ENCODE measurements around the gene MICA.
"Not testable (repeated sequence)": the region's sequence is repeated elsewhere in the genome, so short reads cannot be mapped to it uniquely, and the experiment has no call there.

- peak in 1 of 7 experiments; percentile 30 for TF ChIP-seq CTCF (IDR thresholded peaks at IDR 0.05)
- not testable (repeated sequence) for TF ChIP-seq POLR2A (IDR thresholded peaks at IDR 0.05)
Observed at GRCh38 chr6:31374118-31374517, 29.3 kb upstream of the MICA start.

Data from body of pancreas (tissue), 4 donors.